HG03045 (cell line): ENCODE measurements around the gene RNF111.
"Not testable (repeated sequence)": the region's sequence is repeated elsewhere in the genome, so short reads cannot be mapped to it uniquely, and the experiment has no call there.

ENCODE experiments used
- ATAC-seq: cut with Tn5 transposase; IDR thresholded peaks from one replicate; pipeline ENCODE4 v1.9.1; 2021; ENCODE audit warnings: mild to moderate bottlenecking, moderate library complexity; ENCODE audit not compliant: unreplicated experiment

Gene RNF111

DNA sequence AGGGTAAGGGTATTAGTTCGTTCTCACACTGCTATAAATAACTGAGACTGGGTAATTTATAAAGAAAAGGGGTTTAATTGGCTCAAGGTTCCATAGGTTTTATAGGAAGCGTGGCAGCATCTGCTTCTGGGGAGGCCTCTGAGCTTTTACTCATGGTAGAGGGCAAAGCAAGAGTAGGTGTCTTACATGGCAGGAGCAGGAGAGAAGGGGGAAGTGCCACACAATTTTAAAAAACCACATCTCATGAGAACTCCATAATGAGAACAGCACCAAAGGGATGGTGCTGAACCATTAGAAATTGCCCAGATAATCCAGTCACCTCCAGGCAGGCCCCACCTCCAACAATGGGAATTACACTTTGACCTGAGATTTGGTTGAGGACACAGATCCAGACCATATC is 12.2 kb downstream of the RNF111 start:
- no peak for ATAC-seq

DNA sequence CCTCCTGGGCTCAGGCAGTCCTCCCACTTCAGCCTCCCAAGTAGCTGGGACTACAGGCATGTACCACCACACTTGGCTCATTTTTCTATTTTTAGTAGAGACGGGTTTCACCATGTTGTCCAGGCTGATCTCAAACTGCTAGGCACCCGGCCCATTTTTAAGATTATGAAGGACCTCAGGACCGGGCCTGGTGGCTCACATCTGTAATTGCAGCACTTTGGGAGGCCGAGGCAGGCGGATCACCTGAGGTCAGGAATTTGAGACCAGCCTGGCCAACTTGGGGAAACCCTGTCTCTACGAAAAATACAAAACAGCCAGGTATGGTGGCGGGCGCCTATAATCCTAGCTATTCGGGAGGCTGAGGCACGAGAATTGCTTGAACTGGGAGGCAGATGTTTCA is 12.8 kb downstream of the RNF111 start:
- not testable (repeated sequence) for ATAC-seq

DNA sequence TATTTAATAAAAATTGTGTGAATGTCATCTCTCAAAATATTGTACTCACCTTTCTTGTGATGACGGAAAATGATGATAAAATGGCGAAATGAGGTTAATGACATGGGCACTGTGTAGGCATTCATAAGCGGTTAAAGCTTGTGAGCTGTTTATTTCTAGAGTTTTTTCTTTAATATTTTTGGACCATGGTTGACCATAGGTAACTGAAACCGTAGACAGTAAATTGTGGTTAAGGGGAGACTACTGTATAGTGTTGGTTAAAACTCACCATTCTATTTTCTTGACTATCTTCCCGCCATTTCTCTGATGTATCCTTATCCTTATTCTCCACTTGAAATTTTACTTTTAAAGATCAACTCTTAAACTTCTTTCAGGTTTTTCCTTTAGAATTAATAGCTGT is 14.5 kb downstream of the RNF111 start:
- no peak for ATAC-seq

GRCh38 chr15:59002418-59002859 is 15.0 kb downstream of the RNF111 start:
- ATAC-seq: no peak

DNA sequence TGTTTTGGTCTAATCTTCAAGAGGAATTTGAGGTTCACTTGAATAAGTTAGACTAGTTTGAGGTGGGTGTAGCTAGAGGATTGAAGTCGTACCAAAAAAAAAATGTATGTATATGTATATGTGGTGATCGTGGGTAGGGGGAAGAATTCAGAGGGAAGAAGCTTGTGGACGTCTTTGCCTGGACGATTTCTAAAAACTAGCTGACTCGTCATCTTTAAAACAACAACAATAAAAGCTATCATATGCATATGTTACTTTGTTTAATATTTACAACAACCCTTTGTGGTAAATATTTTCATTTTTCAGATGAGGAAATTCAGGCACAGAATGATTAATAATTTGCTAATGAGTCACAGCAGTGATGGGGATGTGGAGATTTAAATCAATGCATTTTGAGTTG is 18.1 kb downstream of the RNF111 start:
- ATAC-seq: no peak

GRCh38 chr15:59008086-59008485 is 20.6 kb downstream of the RNF111 start:
- ATAC-seq: no peak

- no peak for ATAC-seq
Observed at GRCh38 chr15:59011262-59011952, 23.9 kb downstream of the RNF111 start.

DNA sequence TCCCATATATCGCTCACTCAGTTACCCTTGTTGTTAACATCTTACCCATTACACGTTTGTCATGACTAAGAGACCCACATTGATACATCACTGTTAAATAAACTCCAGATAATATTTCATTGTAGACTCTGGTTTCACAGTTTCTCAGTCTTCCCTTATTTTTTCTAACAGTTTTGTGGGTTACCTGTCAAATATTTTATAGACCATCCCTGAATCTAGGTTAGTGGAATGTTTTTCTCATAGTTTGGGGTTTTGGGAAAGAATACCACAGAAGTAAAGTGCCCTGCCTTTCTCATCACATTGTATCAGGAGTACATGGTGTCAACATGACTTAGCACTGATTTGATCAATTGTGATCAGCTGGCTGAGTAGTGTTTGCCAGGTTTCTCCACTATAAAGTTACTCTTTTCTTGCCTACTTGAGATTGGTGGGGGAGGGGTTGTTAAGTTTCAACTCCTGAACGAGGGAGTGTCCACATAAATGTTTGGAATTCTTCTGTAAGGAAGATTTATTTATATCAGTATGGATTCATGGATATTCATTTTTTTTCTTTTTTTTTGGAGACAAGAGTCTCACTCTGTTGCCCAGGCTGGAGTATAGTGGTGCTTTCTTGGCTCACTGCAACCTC is 25.9 kb downstream of the RNF111 start:
- ATAC-seq: no peak

DNA sequence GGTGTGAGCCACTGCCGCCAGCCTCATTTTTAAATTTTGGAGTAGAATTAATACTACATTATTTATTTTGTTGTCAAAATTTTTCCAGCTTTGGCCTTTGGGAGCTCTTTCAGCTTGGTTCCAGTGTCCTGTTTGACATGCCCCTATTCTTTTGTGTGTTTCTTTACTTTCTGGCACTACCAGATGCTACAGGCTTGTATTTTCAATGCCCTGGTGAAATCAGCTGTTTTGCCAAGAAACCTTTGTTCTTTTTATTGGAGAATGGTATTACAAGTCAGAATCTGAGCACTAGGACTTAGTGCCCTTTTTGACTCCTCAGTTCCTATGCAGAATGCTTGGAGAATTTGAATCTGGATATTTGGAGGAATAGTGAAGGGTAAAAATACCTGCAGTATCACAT is 26.6 kb downstream of the RNF111 start:
- ATAC-seq: no peak

GRCh38 chr15:59017449-59017848 is 30.0 kb downstream of the RNF111 start:
- ATAC-seq: no peak

DNA sequence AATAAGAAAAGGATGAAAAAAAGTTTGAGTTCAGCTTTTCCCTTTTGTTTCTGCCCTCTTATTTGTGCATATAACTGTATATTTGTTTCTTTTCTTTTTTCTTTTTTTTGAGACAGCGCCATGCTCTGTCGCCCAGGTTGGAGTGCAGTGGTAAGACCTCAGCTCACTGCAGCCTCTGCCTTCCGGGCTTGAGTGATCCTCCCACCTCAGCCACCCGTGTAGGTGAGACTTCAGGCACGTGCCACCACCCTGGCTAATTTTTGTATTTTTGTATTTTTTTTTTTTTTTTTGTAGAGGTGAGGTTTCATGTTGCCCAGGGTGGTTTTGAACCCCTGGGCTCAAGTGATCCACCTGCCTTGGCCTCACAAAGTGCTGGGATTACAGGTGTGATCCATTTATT is 31.4 kb downstream of the RNF111 start:
- ATAC-seq: no peak

- no peak for ATAC-seq
Observed at GRCh38 chr15:59020322-59020721, 32.9 kb downstream of the RNF111 start.

- ATAC-seq: no peak
Observed at GRCh38 chr15:59022188-59022587, 34.7 kb downstream of the RNF111 start.

- ATAC-seq: no peak
Observed at GRCh38 chr15:59026207-59026606, 38.7 kb downstream of the RNF111 start.

DNA sequence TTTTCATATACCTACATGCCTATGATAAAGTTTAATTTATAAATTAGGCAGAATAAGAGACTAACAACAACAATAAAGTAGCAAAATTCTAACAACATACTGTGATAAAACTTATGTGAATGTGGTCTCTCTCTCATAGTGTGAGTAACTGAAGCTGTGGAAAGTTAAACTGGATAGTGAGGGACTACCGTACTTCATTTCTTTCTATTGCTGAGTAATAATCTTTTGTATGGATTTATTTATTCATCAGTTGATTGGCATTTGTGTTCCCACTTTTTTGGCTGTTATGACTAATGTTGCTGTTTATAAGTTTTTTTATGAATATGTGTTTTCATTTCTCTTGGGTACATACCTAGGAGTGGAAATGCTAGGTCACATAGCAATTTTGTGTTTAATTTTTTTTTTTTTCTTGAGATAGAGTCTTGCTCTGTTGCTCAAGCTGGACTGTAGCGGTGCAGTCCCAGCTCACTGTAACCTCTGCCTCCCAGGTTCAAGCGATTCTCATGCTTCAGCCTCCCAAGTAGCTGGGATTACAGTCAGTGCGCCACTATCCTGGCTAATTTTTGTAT is 41.0 kb downstream of the RNF111 start:
- no peak for ATAC-seq

GRCh38 chr15:59029554-59029953 is 42.1 kb downstream of the RNF111 start:
- no peak for ATAC-seq

- ATAC-seq: no peak
Observed at GRCh38 chr15:59035201-59035600, 47.7 kb downstream of the RNF111 start.

GRCh38 chr15:59039225-59039624 is 51.8 kb downstream of the RNF111 start:
- no peak for ATAC-seq

DNA sequence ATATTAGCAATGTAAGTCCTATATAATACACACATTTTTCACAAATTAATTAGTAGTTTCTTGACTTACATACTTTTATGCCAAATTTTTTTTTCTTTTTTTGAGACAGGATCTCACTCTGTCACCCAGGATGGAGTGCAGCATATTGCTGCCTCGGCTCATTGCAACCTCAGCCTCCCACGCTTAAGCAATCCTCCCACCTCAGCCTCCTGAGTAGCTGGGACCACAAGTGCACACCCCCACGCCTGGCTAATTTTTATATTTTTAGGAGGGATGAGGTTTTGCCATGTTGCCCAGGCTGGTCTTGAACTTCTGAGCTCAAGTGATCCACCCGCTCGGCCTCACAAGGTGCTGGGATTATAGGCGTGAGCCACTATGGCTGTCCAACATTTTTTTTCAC is 54.6 kb downstream of the RNF111 start:
- ATAC-seq: no peak

- ATAC-seq: no peak
Observed at GRCh38 chr15:59048897-59049296, 61.4 kb downstream of the RNF111 start.

- no peak for ATAC-seq
Observed at GRCh38 chr15:59051873-59052861, 64.7 kb downstream of the RNF111 start.
